SKM-1 (cell line): Measurements from ENCODE around the gene COX18.
A peak's percentile ranks its signal among the peaks of the same experiment; 100 is the strongest.

Experiments
- DNase-seq: peaks from one replicate; lab custom pipeline; 2025; ENCODE audit not compliant: unreplicated experiment; lab: John Stamatoyannopoulos, UW

Gene COX18

GRCh38 chr4:73069338-73070073 lies at the start of gene COX18:
TSS of gene COX18 (minus strand) at chr4:73069716. CDS start at chr4:73069649, 67 bp downstream.
- peak; percentile 97 for DNase-seq

GRCh38 chr4:73109493-73109892 lies 40.0 kb upstream of the COX18 start:
- no peak for DNase-seq

- no peak for DNase-seq
Measured at GRCh38 chr4:73104695-73105094, 35.2 kb upstream of the COX18 start.

- DNase-seq = no peak
Measured at GRCh38 chr4:73103799-73104503, 34.4 kb upstream of the COX18 start.

DNA sequence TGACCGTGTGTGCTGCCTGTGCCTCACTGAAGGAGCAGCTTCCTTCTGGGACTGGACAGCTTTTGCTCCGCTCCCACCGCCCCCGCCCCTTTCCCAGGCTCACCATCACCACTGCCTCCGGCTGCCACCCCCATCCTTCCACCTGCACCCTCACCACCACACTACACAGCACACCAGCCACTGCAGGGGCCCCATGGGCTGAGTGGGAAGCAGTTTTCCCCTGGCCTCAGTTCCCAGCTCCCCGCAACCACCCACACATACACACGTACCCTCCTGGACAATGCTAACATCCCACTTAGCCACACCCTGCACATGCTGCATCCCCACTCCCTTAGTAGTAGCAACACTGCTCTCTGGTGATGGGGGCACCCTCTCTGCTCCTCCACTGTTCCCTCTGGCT lies 29.6 kb upstream of the COX18 start:
- no peak for DNase-seq

- DNase-seq = no peak
Measured at GRCh38 chr4:73098713-73099112, 29.2 kb upstream of the COX18 start.

DNA sequence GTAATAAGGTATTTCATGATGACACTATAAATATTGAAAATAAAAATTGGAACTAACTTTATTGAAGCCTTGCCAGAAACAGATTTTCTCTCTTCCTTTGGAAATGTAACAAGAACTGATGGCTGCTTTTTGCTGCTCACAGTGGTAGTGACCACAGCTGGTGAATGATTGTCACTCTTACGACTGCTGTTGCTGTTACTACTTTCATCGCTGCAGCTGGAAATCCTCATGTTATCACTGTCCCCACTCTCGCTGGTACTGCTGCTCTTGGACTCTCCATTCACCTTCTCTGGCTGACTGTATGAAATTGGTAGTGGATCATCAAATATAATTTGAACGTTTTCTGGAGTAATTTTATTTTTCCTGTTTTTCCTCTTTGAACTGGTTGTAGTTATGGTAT lies 28.5 kb upstream of the COX18 start:
- no peak for DNase-seq

GRCh38 chr4:73092868-73093267 lies 23.4 kb upstream of the COX18 start:
- no peak for DNase-seq

DNA sequence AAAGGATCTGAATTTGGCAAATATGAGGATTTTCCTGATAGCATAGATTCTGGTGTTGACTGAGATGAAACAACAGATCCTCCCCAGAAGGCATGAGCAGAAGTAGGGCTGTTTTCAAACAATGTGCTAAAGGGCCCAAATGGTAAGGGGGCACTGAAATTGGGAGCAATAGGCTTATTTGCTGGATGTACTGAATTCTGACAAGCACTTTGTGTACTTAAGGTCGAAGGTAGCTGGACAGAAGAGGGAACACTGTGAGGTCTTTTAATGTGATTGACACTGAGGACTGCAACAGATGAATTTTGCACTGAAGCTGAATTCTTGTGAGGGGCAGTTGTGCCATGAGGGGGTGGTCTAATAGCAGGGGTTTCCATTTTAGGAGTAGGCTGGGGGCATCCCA lies 21.2 kb upstream of the COX18 start:
- no peak for DNase-seq

- DNase-seq = no peak
Measured at GRCh38 chr4:73087871-73088270, 18.4 kb upstream of the COX18 start.

- no peak for DNase-seq
Measured at GRCh38 chr4:73086095-73086868, 16.8 kb upstream of the COX18 start.

DNA sequence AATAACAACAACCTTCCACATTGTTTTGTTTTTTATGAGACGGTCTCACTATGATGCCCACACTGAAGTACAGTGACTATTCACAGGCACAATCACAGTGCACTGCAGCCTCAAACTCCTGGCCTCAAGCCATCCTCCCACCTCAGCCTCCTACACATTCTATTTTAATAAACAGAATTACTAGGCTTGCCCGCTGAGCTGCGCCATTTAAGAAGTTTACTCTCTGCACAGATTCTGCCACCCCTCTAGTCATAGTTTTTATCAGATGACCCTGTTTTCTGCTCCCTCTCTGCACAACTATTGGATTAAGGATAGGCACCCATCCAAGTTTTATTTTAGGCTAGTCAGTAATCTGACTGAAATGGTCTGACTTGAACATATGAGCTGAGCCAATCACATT lies 11.3 kb upstream of the COX18 start:
- no peak for DNase-seq

DNA sequence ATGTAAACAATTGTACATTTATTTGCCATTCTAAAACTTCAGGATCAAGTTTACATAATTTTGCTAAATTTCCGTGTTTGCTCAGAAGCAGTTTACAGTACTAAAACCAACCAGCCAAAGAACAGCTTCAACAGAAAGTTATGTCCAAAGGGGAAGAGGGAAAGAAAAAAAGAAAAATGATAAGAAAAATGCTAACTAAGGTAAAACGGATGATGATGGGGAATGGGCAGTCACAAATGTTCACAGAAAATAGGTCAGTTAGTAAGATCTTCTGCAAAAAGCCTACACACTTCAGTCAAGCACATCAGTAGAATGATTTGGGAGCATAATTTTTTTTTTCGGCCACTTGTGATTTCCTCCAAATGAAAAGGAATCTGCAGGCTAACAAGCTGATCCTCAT lies 6.3 kb upstream of the COX18 start:
- no peak for DNase-seq

- DNase-seq = no peak
Measured at GRCh38 chr4:73070074-73070390, 516 bp upstream of the COX18 start.

- DNase-seq = peak; percentile 40
Measured at GRCh38 chr4:73068491-73069337, 802 bp downstream of the COX18 start.

DNA sequence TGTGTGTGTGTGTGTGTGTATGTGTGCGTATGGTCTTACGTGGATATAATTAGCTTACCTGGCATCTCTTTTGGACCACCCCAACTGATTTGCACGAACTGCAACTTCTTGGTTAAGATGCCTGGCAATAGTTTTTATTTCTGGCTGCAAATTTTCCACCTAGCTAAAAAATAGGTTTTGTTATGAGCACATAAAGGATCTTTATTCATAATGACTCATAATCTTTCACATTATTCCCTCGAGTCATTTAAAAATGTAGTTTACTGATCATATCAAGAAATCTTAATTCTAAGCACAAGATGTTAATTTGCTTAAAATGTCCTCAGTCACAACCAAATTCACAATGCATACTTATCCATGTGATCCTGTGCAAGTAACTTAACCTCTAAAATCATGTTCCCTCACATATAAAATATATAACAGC lies 1.5 kb downstream of the COX18 start:
- no peak for DNase-seq

GRCh38 chr4:73066928-73067327 lies 2.6 kb downstream of the COX18 start:
- no peak for DNase-seq

- DNase-seq = no peak
Measured at GRCh38 chr4:73066445-73066844, 3.1 kb downstream of the COX18 start.

DNA sequence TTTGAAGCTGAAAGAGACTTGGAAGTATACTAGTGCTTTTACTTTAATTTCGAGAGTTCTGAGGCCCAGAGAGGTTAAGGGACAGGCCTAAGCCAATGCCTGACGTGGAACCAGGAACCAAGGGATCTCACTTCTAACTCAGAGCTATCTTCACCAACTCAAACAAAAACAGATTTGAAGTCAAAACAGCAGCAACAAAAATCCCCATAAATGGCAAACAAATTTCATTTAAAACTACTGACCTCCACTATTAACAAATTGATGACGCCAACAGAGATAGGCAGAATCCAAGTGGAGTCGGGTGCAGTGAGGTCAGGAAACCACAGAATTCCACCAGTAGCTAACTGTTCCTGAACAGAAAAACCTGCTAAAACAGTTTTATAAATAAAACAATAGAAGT lies 5.0 kb downstream of the COX18 start:
- DNase-seq = no peak

GRCh38 chr4:73055241-73055897 lies 14.1 kb downstream of the COX18 start:
- no peak for DNase-seq
